Suppressor macrophage treated with lipopolysaccharide for 4 hours (primary cell): ENCODE results near the gene UAP1L1.

Source experiments
- DNase-seq: peaks from one replicate; pipeline ENCODE4 v3.0.0-alpha.2; 2020

UAP1L1 gene

DNA sequence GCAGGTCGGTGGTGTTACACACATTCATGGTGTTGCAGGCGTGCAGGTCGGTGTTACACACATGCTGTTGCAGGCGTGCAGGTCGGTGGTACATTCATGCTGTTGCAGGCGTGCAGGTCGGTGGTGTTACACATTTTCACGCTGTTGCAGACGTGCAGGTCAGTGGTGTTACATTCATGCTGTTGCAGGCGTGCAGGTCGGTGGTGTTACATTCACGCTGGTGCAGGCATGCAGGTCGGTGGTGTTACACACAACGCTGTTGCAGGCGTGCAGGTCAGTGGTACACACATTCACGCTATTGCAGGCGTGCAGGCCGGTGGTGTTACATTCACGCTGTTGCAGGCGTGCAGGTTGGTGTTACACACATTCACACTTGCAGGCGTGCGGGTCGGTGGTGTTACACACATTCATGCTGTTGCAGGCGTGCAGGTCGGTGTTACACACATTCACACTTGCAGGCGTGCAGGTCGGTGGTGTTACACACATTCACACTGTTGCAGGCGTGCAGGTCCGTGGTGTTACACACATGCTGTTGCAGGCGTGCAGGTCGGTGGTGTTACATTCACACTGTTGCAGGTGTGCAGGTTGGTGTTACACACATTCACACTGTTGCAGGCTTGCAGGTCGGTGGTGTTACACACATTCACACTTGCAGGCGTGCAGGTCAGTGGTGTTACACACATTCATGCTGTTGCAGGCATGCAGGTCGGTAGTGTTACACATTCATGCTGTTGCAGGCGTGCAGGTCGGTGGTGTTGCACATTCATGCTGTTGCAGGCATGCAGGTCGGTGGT lies 26.1 kb downstream of the UAP1L1 start:
- DNase-seq: no peak

DNA sequence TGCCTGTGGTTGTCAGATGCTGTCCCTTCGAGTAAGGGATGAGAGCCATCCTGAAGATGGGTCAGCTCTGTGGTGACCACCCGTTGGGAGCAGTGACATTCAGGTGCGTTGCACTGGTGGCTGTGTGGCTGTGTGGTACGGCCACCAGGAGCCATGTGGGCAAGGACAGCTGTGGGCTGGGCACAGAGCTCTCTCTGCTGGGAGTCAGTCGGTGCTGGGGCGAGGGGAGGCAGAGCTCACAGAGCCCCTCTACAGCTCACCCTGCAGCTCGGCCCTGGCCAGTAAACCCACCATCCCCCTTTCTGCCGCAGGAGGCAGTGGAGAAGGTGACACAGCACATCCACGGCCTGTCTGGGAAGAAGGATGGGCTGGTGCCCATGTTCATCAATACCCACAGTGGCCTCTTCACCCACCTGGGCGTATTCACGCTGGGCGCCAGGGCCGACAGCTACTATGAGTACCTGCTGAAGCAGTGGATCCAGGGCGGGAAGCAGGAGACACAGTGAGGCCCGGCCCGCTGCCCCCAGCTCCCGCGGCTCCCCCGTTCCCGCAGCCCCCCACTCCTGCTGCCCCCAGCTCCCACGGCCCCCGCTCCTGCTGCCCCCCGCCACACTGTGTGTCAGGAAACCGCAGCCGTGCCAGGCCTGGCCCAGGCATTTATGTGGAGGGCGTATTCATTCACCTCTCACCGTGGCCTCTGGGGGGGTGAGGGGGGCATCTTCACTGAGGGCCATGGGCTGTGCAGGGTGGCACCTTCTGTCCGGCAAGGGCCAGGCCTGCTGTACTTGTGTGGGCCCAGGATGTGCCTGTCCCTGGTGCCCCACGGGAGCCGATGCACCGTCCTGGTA lies 28.7 kb downstream of the UAP1L1 start:
- no peak for DNase-seq

DNA sequence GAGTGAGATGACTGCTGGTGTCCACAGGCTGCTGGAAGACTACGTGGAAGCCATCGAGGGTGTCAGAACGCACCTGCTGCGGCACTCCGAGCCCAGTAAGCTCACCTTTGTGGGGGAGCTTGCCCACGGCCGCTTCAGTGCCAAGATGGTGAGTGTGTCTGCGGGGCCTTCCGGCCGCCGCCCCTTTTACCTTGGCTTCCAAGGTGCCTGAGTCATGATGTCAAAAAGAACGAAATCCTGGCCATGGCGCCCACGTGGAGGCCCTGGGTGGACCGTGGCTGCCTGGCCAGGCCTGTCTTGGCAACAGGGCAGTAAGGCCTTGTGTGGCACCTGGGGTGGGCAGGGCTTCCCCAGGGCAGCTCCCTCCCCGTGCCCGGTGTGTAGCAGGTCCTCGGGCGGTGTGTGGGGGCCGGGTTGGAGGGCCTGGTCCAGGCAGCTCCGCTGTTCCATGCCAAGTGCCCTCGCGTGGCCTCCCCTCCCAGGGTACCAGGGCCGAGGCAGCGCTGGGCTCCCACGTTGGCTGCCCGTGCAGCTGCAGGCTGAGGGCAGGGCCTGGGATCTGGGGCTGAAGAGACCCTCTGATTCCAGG lies 29.4 kb downstream of the UAP1L1 start:
- no peak for DNase-seq

DNA sequence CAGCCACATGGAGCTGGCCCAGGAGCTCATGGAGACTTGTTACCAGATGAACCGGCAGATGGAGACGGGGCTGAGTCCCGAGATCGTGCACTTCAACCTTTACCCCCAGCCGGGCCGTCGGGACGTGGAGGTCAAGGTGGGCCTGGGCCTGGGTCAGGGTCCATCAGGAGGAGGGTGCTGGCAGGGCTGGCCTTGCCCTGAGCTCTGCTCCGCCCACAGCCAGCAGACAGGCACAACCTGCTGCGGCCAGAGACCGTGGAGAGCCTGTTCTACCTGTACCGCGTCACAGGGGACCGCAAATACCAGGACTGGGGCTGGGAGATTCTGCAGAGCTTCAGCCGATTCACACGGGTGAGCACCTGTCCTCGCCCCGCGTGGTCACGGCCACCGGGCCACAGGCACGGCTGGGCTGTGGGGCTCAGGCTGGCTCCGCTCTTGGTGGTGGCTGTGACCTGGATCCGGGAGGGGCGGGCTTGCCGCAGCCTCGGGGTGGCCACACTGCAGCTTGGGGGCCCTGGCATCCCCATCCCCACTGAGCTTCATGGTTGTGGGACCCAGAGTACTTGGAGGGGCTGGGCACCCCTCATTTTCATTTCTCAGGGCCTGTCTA lies 30.1 kb downstream of the UAP1L1 start:
- DNase-seq: no peak

DNA sequence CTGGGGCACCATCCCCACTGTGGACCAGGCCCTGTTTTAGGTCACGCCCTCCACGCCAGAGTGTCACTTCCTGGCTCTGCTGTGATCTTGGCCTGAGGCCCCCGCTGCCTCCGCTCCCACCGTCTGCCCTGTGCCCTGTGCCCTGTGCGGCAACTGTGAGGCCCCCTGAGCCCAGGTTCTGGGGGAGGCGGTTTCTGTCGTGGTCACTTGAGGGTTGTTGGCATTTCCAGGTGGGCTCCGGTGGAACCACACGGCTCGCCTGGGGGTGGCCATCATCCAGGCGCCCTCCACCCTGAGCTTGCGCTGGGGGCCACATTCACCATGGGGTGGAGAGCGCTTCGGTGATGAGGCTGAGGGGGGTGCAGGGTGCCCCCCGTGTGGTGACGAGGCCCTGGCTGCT lies 30.7 kb downstream of the UAP1L1 start:
- DNase-seq: no peak

DNA sequence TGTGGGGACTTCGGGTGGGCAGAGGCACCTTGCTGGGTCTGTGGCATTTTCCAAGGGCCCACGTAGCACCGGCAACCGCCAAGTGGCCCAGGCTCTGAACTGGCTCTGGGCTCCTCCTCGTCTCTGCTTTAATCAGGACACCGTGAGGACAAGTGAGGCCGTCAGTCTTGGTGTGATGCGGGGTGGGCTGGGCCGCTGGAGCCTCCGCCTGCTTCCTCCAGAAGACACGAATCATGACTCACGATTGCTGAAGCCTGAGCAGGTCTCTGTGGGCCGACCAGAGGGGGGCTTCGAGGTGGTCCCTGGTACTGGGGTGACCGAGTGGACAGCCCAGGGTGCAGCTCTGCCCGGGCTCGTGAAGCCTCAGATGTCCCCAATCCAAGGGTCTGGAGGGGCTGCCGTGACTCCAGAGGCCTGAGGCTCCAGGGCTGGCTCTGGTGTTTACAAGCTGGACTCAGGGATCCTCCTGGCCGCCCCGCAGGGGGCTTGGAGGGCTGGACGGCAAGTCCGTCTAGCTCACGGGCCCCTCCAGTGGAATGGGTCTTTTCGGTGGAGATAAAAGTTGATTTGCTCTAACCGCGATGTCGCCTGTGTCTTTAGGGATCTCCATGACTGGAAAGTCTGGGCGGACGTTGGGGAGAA lies 31.4 kb downstream of the UAP1L1 start:
- DNase-seq: no peak

DNA sequence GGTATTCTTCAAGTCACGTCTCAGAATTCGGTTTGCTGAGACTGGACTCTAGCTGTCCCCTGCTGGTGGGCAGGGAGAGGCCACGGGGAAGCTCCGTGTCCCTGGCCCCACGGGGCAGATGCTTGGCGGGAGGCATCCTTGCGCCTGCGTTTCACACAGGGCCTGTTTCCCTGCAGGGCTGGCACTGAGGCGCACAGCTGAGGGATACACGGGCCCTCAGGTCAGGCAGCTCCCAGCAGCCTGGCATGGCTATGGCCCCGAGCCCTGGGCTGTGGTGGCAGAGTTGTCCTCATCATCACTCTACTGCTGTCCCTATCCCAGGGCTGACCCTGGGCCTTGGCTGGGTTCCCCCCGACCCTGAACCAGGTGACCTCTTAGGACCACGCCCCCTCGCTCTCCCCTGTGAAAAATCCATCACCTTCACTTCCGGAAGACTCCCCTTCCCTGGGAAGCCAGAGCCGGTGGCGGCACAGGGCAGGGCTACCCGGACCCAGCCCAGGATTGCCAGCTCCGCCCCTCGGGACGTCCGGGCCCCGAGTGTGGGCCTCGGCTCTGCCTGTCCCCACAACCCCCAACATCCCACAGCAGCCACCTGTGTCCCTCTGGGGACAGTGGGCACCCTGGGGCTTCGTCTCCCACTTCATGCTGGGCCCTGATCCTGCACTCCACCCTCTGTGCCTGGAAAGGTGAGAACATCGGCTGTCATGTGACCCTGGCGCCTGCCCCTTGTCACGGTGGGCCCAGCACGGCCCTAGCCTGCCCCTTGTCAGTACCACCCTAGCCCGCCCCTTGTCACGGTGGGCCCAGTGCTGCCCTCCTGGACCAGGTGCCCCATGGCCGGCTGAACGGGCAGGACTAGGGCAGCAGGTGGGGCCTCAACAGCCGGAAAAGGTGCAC lies 32.2 kb downstream of the UAP1L1 start:
- no peak for DNase-seq

DNA sequence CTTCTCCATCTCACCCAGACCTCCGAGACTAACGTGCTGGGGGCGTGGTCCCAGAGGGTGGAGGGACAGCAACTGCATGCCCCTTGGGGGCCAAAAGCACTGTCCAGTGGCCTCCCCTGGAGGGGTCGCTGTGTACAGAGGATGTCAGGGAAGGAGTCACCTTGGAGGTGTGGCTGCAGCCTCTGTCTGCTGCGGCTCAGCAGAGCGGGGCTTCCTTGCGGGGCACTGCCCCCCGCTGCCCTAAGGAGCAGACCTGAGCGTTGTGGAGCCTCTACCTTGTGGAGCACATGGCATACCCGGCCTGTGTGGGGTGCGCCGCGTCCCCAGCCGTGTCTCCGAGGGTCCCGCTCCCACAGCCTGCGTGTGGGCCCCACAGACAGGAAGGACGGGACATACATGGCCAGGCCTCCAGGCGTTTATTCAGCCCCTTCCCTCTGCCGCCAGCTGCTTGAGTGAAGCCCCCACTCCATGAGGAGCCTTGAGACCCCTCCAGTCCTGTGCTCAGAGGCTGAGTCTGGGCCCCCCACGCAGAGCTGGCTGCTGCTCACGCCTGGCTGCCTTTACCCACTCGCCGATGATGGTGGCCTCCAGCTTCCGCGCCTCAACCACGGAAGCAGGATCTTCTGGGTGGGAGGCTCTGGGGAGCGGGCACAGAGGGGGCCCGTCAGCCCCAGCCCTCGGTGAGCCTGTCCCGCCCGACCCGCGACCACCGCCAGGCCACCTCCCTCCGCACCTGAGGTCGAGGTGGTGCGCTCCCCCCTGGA lies 33.0 kb downstream of the UAP1L1 start:
- no peak for DNase-seq

DNA sequence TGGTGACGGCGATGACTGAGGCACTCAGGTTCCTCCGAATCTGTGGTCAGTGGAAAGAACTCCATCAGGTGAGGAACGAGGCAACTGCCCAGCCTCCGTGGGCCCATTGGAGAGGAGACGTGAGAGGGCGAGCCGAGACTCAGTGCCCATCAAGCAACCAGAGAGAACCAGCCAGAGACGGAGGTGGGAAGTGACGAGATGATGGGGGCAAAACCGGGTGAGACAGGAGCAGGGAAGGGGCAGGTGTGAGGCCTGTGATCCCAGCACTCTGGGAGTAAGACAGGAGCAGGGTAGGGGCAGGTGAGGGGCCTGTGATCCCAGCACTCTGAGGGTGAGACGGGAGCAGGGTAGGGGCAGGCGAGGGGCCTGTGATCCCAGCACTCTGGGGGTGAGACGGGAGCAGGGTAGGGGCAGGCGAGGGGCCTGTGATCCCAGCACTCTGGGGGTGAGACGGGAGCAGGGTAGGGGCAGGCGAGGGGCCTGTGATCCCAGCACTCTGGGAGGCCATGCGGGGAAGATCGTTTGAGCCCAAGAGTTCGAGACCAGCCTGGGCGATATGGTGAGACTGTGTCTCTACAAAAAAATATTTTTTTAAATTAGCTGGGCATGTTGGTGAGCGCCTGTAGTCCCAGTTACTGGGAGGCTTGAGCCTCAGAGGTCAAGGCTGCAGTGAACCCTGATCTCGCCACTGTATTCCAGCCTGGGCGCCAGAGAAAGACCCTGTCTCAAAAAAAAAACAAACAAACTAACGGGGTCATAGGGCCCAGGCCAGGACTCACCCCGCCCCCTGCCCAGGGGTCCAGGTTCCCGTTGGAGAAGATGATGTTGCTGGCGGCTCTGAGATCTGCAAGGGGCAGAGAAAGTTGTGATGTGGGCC lies 33.8 kb downstream of the UAP1L1 start:
- no peak for DNase-seq

DNA sequence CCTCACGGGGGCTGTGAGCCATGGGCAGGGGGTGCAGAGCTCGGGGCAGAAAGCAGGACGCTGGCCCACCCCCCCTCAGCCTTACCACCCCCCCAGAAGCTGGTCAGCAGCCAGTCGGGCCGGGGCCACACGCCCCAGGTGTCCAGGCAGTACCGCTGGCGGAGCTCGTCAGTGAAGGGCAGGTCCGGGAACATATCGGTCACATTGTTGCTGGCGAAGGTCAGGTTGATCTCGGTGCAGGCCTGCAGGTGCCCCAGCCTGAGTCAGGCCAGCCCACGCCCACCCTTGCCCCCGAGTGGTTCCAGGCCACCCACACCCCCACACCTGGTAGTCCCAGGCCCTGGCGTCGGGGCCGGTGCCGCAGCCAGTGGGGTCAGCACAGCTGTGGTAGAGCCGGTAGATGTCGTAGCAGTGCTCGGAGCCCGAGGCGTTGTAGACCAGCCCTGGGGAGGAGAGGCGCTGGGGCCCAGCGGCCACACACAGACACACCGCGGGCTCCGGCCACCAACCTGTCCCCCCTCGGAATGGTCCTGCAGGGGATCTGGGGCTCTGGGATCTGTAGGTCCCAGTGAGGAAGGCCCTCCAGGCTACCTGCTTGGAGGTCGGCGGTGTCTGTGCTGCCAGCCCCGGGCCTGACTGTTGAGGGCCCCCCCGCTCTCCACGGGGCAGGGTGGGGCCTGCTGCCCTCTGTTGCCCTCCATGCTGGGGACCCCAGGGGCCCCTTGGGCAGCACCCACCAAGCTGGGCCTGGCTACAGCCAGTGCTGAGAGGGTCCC lies 34.7 kb downstream of the UAP1L1 start:
- DNase-seq: no peak

DNA sequence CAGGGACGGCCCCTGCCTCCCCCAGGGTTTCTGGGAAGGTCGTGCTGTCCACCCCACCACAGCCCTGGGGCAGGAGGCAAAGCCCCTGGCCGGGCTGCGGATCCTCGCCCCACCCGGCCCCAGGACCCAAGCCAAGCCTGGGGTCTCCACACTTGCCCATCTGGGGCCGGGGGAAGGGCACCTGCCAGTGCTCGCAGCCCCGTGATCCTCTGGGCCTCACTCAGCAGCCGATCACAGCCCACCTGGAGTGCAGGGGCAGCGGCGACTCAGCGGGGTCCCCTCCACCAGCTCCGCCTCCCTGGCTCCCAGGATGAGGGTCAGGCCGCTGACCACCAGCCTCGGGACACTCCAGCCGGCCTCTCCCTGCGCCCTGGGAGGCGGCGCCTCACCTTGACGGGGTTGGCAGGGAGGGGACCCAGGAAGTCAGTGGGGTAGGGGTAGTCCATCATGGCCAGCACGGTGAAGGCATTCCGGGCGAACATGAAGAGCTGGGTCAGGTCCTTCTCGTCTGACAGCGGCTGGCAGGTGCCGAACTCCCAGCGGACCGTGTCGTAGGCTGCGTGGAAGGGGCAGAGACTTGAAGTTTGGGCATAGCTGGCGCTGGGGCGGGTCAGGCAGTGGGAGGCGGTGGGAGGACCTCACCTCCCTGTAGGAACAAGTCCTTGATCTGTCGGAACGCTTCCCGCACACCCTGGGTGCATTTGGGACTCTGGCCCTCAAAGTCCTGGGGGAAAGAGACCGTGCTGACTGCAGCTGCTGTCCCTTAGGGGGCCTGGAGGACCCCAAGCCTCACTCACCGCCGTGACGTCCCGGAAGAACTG lies 35.5 kb downstream of the UAP1L1 start:
- no peak for DNase-seq

DNA sequence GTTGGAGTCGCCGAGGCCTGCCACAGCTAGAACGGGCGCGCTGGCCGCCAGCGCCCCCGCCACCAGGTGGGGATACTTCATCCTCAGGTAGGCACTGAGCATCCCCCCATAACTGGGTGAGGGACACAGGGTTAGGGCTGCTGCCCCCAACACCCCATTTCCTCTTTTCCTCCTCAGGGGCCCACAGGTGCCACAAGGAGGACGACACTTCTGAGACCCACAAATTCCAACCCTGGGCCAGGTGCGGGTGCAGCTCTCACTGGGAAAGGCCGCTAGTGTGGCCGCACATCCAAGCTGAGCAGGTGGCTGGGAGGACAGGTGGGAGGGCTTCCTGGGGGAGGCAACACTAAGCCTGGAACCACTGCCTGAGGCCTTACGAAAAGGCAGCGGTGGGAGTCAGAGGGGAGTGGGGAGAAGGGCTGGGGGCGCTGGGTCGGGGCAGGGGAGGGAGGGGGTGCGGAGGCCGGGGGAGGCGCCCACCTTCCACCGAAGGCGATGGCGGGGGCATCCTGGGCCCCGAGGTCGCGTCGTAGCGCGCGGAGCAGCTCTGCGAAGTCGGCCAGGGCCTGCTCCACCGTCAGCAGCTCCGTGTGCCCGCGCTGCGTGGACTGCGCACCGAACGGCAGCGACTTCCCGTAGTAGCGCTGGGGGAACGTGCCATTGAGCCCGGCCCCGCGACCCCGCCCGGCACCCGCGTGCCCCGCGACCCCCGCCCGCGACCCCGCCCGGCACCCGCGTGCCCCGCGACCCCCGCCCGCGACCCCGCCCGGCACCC lies 36.3 kb downstream of the UAP1L1 start:
- peak; percentile 35 for DNase-seq

DNA sequence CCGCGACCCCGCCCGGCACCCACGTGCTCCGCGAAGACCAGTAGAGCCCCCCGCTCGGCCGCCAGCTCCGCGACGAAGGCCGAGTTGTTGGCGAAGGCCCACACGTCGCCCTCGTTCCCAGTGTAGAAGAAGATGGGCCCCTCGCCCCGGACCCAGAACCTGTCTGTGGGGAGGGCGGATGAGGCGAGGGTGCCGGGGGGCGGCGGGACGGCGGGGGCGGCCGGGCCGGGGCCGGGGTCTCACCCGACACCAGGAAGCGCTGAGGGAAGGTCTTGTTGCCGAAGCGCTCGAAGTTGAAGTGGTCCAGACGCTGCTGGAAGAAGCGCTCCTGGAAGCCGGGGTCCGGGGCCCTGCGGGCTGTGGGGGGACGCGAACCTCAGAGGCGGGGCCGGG lies 36.9 kb downstream of the UAP1L1 start:
- DNase-seq: no peak

DNA sequence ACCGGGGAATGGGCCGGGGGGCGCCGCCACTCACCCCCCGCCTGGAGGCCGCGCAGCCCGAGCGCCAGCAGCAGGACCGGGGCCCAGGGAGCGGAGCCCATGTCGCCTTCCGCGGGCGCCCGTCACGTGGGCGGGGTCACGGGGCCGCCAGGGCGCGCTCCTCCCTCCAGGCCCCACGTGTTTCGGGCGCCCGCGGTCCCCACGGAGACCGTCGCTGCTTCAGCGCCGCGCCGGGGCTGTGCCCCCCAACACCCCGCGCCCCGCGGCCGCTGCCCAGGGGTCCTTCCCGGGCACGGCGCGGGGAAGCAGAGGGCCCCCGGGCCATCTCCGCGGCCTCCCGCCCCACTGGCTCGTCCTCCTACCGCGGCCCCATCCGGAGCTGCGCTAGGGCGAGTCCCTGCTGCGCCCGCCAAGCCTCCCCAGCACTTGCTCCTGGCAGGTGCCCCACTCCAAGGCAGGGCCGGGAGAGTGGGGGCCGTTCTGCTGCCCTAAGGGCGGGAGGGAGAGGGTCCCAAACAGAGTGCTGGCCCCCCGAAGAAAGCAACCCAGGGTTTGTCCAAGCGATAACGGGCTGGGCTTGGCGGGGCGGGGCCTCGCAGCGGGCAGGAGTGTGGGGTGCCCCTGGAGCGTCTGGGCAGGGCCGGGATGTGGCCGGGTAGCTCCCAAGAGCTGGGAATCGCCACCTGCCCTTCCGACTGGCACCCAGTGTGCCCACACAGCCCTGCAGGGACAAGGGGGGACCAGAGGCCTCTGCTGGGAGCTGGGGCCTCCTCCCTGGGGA lies 37.5 kb downstream of the UAP1L1 start, which contains the start of gene DPP7:
DPP7 (minus strand) TSS at position 121 of the 781 bp plus-strand sequence; CDS start at position 101, 20 bp downstream.
- peak; percentile 86 for DNase-seq

DNA sequence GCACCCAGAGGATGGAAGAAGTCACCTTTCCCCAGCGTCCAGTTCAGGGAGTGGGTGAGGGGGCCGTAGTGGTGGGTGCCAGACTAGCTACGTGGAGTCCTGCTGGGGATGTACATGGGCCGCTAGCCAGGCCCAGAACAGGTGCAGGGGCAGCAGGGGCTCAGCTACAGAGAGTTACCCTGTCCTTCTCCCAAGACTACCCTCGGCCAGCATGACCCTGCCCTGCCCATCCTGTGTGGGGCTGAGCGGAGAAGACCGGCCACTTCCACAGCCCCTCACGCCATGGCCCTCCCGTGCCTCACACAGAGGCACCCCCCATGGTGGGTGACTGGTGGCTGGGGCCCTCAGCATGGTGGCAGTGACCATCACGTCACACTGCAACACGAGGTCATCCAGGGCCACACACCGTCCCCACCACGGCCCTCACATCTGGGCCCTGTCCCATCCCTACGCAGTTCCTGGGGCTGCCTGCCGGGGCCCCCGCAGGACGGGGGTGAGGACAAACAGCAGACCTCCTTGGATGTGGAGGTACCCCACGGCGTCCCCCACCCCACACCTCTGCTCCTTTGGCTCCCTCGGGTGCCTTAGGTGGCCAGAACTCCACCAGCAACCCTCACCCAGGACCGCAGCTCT lies 38.2 kb downstream of the UAP1L1 start:
- DNase-seq: no peak

DNA sequence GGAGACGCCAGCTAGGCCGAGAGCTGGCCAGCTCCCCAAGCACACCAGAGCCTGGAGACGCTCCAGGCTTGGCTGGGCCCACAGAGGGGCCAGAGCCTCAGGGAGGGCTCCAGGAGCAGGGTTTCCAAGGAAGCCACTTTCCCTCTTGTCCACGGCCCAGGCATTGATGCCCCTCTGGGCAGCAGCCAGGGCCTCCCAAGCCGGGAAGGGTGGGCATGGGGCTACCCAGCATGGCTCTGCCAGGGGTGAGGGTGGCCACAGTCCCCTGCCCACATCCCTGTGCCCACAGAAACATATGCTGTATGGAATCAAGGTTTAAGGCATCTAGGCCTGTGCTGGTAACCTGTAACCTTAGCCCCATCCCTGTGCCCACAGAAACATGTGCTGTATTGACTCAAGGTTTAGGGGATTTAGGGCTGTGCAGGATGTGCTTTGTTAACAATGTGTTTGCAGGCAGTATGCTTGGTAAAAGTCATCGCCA lies 38.8 kb downstream of the UAP1L1 start:
- no peak for DNase-seq
